HL-60 (cell line): ENCODE measurements around the gene WNT7A.

Source experiments
- CTCF ChIP-seq: IDR thresholded peaks from one replicate; pipeline ENCODE4 v1.5.1; 2011; ENCODE audit warnings: low read length, control low read depth, inconsistent platforms; ENCODE audit not compliant: insufficient read depth
- REST ChIP-seq: IDR thresholded peaks from 2 replicates; pipeline ENCODE4 v1.6.1; 2012; ENCODE audit warnings: low read depth; ENCODE audit not compliant: insufficient replicate concordance

GRCh38 chr3:13835246-13835645 is 44.6 kb downstream of the WNT7A start:
- TF ChIP-seq CTCF (no peak), REST (no peak)
